Sigmoid colon (tissue), 4 donors: ENCODE measurements around the gene MEF2D.

Experiments used
- EP300 ChIP-seq, 4 donors: sonication (generic); formaldehyde crosslinking; IDR thresholded peaks; one replicate each; pipeline ENCODE4 v1.6.1; 2017; ENCODE audit warnings: antibody characterized with exemption in 4 of 4
- POLR2A ChIP-seq, 2 donors: fragments of 450-650 bp; IDR thresholded peaks; one replicate each; pipeline ENCODE4 v1.6.1; 2016; ENCODE audit warnings: antibody characterized with exemption in 2 of 2, mild to moderate bottlenecking in 2 of 2, moderate library complexity in 2 of 2
- TF ChIP-seq, protein P1 (sequence below), 4 experiments: fragments of 450-650 bp in 3 of 4; fragments of 200-600 bp in 1 of 4; IDR thresholded peaks; one replicate each; pipeline ENCODE4 v1.5.1; 2016 to 2019; ENCODE audit warnings: antibody characterized with exemption in 4 of 4, mild to moderate bottlenecking in 3 of 4, moderate library complexity in 2 of 4

DNA sequence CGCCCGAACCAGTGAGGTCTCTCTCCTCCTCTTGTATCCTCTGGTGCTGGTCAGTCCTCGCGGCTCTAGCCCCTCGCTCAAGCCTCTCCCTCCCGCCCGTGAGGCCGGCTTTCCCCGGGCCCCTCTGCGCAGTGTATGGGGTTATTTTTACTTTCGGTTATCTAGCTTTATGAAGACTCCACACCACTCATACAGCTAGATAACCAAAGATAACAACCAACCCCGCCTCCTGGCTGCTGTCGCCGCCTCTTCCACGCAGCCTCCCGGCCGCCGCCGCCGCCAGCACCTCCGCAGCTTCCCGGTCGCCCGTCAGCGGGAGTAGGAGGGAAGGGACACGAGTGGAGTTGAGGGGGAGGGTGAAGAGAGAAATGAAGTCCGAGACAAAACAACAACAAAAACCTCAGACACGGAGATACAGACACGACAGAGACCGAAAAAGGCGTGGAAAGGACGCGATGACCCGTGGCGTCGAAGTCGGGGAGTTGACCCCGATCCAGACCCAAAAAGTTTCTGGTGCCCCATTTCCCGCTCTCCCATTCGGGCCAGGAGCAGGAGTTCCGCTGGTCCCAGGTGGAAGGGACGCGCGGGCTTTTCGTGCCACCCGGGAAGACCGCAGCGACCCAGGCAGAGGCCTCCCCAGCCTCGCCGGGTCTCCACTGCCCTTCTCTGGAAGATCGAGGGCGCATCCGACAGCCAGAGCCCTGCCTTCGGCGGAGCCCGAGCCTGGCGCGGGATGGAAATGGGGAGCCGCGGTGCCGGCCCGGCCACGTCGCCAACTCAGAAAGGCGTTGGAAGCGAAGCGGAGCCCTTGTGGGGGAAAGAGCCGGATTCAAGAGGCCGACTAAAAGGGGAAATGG, 80.1 kb downstream of the MEF2D start:
- TF ChIP-seq, protein P1, sequence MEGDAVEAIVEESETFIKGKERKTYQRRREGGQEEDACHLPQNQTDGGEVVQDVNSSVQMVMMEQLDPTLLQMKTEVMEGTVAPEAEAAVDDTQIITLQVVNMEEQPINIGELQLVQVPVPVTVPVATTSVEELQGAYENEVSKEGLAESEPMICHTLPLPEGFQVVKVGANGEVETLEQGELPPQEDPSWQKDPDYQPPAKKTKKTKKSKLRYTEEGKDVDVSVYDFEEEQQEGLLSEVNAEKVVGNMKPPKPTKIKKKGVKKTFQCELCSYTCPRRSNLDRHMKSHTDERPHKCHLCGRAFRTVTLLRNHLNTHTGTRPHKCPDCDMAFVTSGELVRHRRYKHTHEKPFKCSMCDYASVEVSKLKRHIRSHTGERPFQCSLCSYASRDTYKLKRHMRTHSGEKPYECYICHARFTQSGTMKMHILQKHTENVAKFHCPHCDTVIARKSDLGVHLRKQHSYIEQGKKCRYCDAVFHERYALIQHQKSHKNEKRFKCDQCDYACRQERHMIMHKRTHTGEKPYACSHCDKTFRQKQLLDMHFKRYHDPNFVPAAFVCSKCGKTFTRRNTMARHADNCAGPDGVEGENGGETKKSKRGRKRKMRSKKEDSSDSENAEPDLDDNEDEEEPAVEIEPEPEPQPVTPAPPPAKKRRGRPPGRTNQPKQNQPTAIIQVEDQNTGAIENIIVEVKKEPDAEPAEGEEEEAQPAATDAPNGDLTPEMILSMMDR (IDR thresholded peaks at IDR 0.05): no peak
- TF ChIP-seq EP300 (IDR thresholded peaks at IDR 0.05): no peak
- no peak for TF ChIP-seq POLR2A (IDR thresholded peaks at IDR 0.05)
